ENCODE data around the gene FXN. TPM values are rescaled to one million over a fixed set of nuclear protein-coding genes. Genes with fewer than 3 reads are reported as not detected.

Gene FXN
- total and polyA plus RNA-seq, 2 donors from 2014 or later = 12.9 to 21.1 TPM

- H3K27ac ChIP-seq (ENCODE audit: low read depth in 2 of 2, low read length in 2 of 2) = no peak overlapping the region
- peaks cover 0 to 4% (median 0%) of the 10 kb centered on the region in 3 donors for H3K9me3 ChIP-seq (ENCODE audit: control insufficient read depth in 2 of 3, insufficient read depth in 1 of 3, low read length in 3 of 3)
- intact Hi-C loops (cut with DNase I) = no loop called here
- peaks cover 0 to 8% (median 4%) of the 10 kb centered on the region in 3 donors for H3K4me1 ChIP-seq (ENCODE audit: control insufficient read depth in 2 of 3, insufficient read depth in 2 of 3, low read depth in 1 of 3, low read length in 3 of 3)
- no peak overlapping the region for H3K9ac ChIP-seq (ENCODE audit: low read length in 3 of 3)
- DNase-seq = no peak
- TF ChIP-seq CTCF (IDR thresholded peaks at IDR 0.05; ENCODE audit: borderline replicate concordance, extremely low read depth, insufficient read depth) = no peak
- H3K4me3 ChIP-seq (ENCODE audit: low read length in 3 of 3) = no peak overlapping the region
- H3K36me3 ChIP-seq (ENCODE audit: control insufficient read depth in 2 of 3, insufficient read depth in 3 of 3, low read length in 3 of 3) = no peaks in the 10 kb centered on the region
- FAIRE-seq = no peak
- no peaks in the 10 kb centered on the region for H3K27me3 ChIP-seq (ENCODE audit: control insufficient read depth, insufficient read depth, low read length)
Observed at GRCh38 chr9:69034071-69034470, 1.5 kb upstream of the FXN start.

GRCh38 chr9:69036309-69036708, 757 bp downstream of the FXN start:
- Histone ChIP-seq H3K4me3 (ENCODE audit: low read length in 3 of 3) (peak overlapping the region; percentile 86 to 94 (median 88)), H3K27me3 (ENCODE audit: control insufficient read depth, insufficient read depth, low read length) (no peaks in the 10 kb centered on the region), H3K36me3 (ENCODE audit: control insufficient read depth in 2 of 3, insufficient read depth in 3 of 3, low read length in 3 of 3) (no peaks in the 10 kb centered on the region), H3K9ac (ENCODE audit: low read length in 3 of 3) (peak overlapping the region; percentile 66 to 88 (median 71)), H3K27ac (ENCODE audit: low read depth in 2 of 2, low read length in 2 of 2) (peak overlapping the region; percentile 47 to 69), H3K4me1 (ENCODE audit: control insufficient read depth in 2 of 3, insufficient read depth in 2 of 3, low read depth in 1 of 3, low read length in 3 of 3) (peaks cover 0 to 8% (median 4%) of the 10 kb centered on the region in 3 donors), H3K9me3 (ENCODE audit: control insufficient read depth in 2 of 3, insufficient read depth in 1 of 3, low read length in 3 of 3) (no peaks in the 10 kb centered on the region)
- no peak for TF ChIP-seq CTCF (IDR thresholded peaks at IDR 0.05; ENCODE audit: borderline replicate concordance, extremely low read depth, insufficient read depth)
- intact Hi-C loops (cut with DNase I) = no loop called here
- DNase-seq (peak in 1 of 5 donors; percentile 25), FAIRE-seq (no peak)

GRCh38 chr9:69036799-69037198, 1.2 kb downstream of the FXN start:
- Histone ChIP-seq H3K36me3 (ENCODE audit: control insufficient read depth in 2 of 3, insufficient read depth in 3 of 3, low read length in 3 of 3) (no peaks in the 10 kb centered on the region), H3K27ac (ENCODE audit: low read depth in 2 of 2, low read length in 2 of 2) (no peak overlapping the region), H3K4me3 (ENCODE audit: low read length in 3 of 3) (peak overlapping the region; percentile 86 to 94 (median 88)), H3K9ac (ENCODE audit: low read length in 3 of 3) (peak overlapping the region in 2 of 3 donors; percentile 71 to 88), H3K27me3 (ENCODE audit: control insufficient read depth, insufficient read depth, low read length) (no peaks in the 10 kb centered on the region), H3K9me3 (ENCODE audit: control insufficient read depth in 2 of 3, insufficient read depth in 1 of 3, low read length in 3 of 3) (no peaks in the 10 kb centered on the region), H3K4me1 (ENCODE audit: control insufficient read depth in 2 of 3, insufficient read depth in 2 of 3, low read depth in 1 of 3, low read length in 3 of 3) (peaks cover 0 to 8% (median 4%) of the 10 kb centered on the region in 3 donors)
- DNase-seq = no peak
- FAIRE-seq = no peak
- intact Hi-C loops (cut with DNase I) = no loop called here
- TF ChIP-seq CTCF (IDR thresholded peaks at IDR 0.05; ENCODE audit: borderline replicate concordance, extremely low read depth, insufficient read depth) = no peak

- TF ChIP-seq CTCF (IDR thresholded peaks at IDR 0.05; ENCODE audit: borderline replicate concordance, extremely low read depth, insufficient read depth) = no peak
- no peak for FAIRE-seq
- H3K4me3 ChIP-seq (ENCODE audit: low read length in 3 of 3) = no peak overlapping the region
- no peaks in the 10 kb centered on the region for H3K27me3 ChIP-seq (ENCODE audit: control insufficient read depth, insufficient read depth, low read length)
- peaks cover 0 to 10% (median 9%) of the 10 kb centered on the region in 3 donors for H3K4me1 ChIP-seq (ENCODE audit: control insufficient read depth in 2 of 3, insufficient read depth in 2 of 3, low read depth in 1 of 3, low read length in 3 of 3)
- H3K36me3 ChIP-seq (ENCODE audit: control insufficient read depth in 2 of 3, insufficient read depth in 3 of 3, low read length in 3 of 3) = no peaks in the 10 kb centered on the region
- H3K9me3 ChIP-seq (ENCODE audit: control insufficient read depth in 2 of 3, insufficient read depth in 1 of 3, low read length in 3 of 3) = no peaks in the 10 kb centered on the region
- DNase-seq = no peak
- no peak overlapping the region for H3K27ac ChIP-seq (ENCODE audit: low read depth in 2 of 2, low read length in 2 of 2)
- intact Hi-C loops (cut with DNase I) = no loop called here
- no peak overlapping the region for H3K9ac ChIP-seq (ENCODE audit: low read length in 3 of 3)
Observed at GRCh38 chr9:69040646-69041045, 5.1 kb downstream of the FXN start.

All from kidney (tissue), 14 donors.